ENCODE results near the gene CUEDC2. TPM values are rescaled to one million over a fixed set of nuclear protein-coding genes. Genes with fewer than 3 reads are reported as not detected.

CUEDC2 gene
- total and polyA plus RNA-seq, 2 donors (not counting 1 experiment from before 2014, with no cell fraction given) = 60.8 to 62.3 TPM

DNA sequence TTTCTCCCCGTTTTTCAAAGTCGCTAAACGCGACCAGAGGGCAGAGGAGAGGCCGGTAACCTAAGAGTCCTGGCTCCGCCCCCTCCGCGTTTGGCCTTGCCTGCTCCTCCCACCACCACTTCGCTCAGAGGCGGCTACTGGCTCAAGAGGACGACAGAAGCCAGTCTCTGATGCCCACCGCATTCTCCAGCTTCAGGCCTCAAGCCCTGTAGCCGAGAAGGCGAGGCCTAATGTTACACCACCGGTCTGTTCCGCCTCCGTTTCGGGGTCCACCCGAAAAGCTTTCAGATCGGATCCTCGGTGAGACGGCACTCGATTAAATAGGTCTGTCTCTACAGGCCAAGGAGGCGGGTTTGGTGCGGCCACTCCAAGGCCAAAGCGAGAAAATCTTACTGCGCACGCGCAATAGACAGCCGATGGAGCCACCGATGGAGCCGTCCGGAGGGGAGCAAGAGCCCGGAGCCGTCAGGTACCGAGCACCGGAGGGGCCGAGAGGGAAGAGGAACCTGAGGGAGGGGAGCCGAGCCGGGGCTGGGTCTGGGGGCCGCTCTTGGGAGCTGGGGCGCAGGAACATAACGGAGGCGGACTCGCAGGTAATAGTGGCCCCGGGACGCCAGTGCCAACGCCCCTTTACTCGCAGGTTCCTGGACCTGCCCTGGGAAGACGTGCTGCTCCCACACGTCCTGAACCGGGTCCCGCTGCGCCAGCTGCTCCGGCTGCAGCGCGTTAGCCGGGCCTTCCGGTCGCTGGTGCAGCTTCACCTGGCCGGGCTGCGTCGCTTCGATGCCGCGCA lies 11.5 kb downstream of the CUEDC2 start, which contains the start of gene FBXL15:
Gene FBXL15 (plus strand): TSS at position 123 of the 793 bp plus-strand sequence. CDS start 294 bp downstream, at position 417.
- H2AFZ ChIP-seq (ENCODE audit: low read length) = peak within 1 kb of the TSS; percentile 99
- H3K4me1 ChIP-seq (ENCODE audit: control insufficient read depth, extremely low read depth, insufficient read depth, low read length) = peaks cover 21% of the 10 kb centered on the region
- H3K79me2 ChIP-seq (ENCODE audit: control insufficient read depth, insufficient read depth, low read length) = peaks cover 3% of the 10 kb centered on the region
- H3K27me3 ChIP-seq (ENCODE audit: control insufficient read depth, insufficient read depth, low read length) = peaks cover 14% of the 10 kb centered on the region
- peak; percentile 93 to 97 for DNase-seq (ENCODE audit: low read depth in 2 of 2)
- H3K9me3 ChIP-seq (ENCODE audit: control insufficient read depth, insufficient read depth, low read depth, low read length) = no peaks in the 10 kb centered on the region
- peaks cover 11% of the 10 kb centered on the region for H3K36me3 ChIP-seq (ENCODE audit: control insufficient read depth, insufficient read depth, low read length)
- TF ChIP-seq EZH2 (IDR thresholded peaks at IDR 0.05; ENCODE audit: low read length, missing control alignments) = no peak
- TF ChIP-seq, protein P1, sequence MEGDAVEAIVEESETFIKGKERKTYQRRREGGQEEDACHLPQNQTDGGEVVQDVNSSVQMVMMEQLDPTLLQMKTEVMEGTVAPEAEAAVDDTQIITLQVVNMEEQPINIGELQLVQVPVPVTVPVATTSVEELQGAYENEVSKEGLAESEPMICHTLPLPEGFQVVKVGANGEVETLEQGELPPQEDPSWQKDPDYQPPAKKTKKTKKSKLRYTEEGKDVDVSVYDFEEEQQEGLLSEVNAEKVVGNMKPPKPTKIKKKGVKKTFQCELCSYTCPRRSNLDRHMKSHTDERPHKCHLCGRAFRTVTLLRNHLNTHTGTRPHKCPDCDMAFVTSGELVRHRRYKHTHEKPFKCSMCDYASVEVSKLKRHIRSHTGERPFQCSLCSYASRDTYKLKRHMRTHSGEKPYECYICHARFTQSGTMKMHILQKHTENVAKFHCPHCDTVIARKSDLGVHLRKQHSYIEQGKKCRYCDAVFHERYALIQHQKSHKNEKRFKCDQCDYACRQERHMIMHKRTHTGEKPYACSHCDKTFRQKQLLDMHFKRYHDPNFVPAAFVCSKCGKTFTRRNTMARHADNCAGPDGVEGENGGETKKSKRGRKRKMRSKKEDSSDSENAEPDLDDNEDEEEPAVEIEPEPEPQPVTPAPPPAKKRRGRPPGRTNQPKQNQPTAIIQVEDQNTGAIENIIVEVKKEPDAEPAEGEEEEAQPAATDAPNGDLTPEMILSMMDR (conservative IDR thresholded peaks at IDR 0.05 in 1 of 2, IDR thresholded peaks at IDR 0.05 in 1 of 2; ENCODE audit: low read depth in 1 of 2, low read length in 2 of 2) = no peak
- H4K20me1 ChIP-seq (ENCODE audit: control insufficient read depth, extremely low read depth, insufficient read depth, low read length) = no peaks in the 10 kb centered on the region
- H3K27ac ChIP-seq (ENCODE audit: insufficient read depth, low read length) = peak within 1 kb of the TSS; percentile 74
- peak within 1 kb of the TSS; percentile 62 for H3K9ac ChIP-seq (ENCODE audit: insufficient read depth, low read length)
- H3K4me2 ChIP-seq (ENCODE audit: extremely low read depth, insufficient read depth, low read length) = peak within 1 kb of the TSS; percentile 94
- H3K4me3 ChIP-seq (replicated peaks in 1 of 4; ENCODE audit: control extremely low read depth in 1 of 4, insufficient read depth in 1 of 4, low read depth in 3 of 4, low read length in 4 of 4) = peak within 1 kb of the TSS; percentile 72 to 94 (median 92)

DNA sequence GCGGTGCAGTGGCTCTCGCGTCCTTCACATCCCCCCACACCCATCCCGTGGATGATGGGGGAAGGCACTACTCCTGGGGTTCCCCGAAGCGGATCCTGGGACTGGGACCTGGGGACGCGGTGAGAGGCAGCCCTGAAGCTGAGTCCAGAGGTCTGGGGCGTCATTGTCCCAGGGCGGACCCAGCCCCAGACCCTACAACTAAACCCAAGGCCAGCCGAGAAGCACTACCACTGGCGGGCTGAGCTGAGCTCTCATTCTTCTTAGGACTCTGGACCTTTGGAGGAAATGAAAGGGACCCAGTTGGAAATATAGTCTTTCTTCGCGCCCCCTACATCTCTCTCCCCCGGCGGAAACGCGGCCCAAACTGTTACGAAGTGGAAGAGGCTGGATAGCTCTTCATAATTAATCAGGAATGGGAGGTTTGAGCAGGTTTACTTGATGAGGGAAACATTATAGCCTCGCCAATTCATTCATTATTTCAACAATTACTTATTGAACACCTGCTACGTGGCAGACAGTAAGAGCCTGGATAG lies 12.1 kb downstream of the CUEDC2 start:
- peak overlapping the region; percentile 99 for H2AFZ ChIP-seq (ENCODE audit: low read length)
- peaks cover 21% of the 10 kb centered on the region for H3K4me1 ChIP-seq (ENCODE audit: control insufficient read depth, extremely low read depth, insufficient read depth, low read length)
- peaks cover 18% of the 10 kb centered on the region for H3K27me3 ChIP-seq (ENCODE audit: control insufficient read depth, insufficient read depth, low read length)
- H4K20me1 ChIP-seq (ENCODE audit: control insufficient read depth, extremely low read depth, insufficient read depth, low read length) = no peaks in the 10 kb centered on the region
- no peak for TF ChIP-seq EZH2 (IDR thresholded peaks at IDR 0.05; ENCODE audit: low read length, missing control alignments)
- TF ChIP-seq, protein P1 (conservative IDR thresholded peaks at IDR 0.05 in 1 of 2, IDR thresholded peaks at IDR 0.05 in 1 of 2; ENCODE audit: low read depth in 1 of 2, low read length in 2 of 2) = no peak
- H3K4me3 ChIP-seq (replicated peaks in 1 of 4; ENCODE audit: control extremely low read depth in 1 of 4, insufficient read depth in 1 of 4, low read depth in 3 of 4, low read length in 4 of 4) = peak overlapping the region; percentile 72 to 94 (median 92)
- H3K27ac ChIP-seq (ENCODE audit: insufficient read depth, low read length) = peak overlapping the region; percentile 74
- no peak for DNase-seq (ENCODE audit: low read depth in 2 of 2)
- peaks cover 3% of the 10 kb centered on the region for H3K79me2 ChIP-seq (ENCODE audit: control insufficient read depth, insufficient read depth, low read length)
- peak overlapping the region; percentile 62 for H3K9ac ChIP-seq (ENCODE audit: insufficient read depth, low read length)
- no peaks in the 10 kb centered on the region for H3K9me3 ChIP-seq (ENCODE audit: control insufficient read depth, insufficient read depth, low read depth, low read length)
- H3K36me3 ChIP-seq (ENCODE audit: control insufficient read depth, insufficient read depth, low read length) = peaks cover 11% of the 10 kb centered on the region
- peak overlapping the region; percentile 93 for H3K4me2 ChIP-seq (ENCODE audit: extremely low read depth, insufficient read depth, low read length)

Data from fibroblast of lung (primary cell).